ENCODE measurements around the gene ABHD15. TPM values are rescaled to one million over a fixed set of nuclear protein-coding genes. Genes with fewer than 3 reads are reported as not detected.

The ABHD15 gene
- total and polyA plus RNA-seq, 9 of the 15 experiments (the other 6 are each of a cell fraction or from before 2014, with no cell fraction given): 0.85 to 4.2 (median 2.1) TPM

GRCh38 chr17:29608986-29609385 lies 42.1 kb upstream of the ABHD15 start:
- Histone ChIP-seq H3K4me1 (replicated peaks in 1 of 2; ENCODE audit: control insufficient read depth in 2 of 2, insufficient read depth in 2 of 2, low read length in 2 of 2) (peaks cover 0 to 20% of the 10 kb centered on the region in 2 experiments; a peak in 2 of 5 replicates), H4K20me1 (replicated peaks; ENCODE audit: control insufficient read depth, insufficient read depth, low read length) (no peaks in the 10 kb centered on the region), H3K36me3 (ENCODE audit: control insufficient read depth, insufficient read depth, low read length) (peaks cover 3% of the 10 kb centered on the region; the same call in 1 of the 3 replicates), H3K4me2 (ENCODE audit: insufficient read depth, low read length) (no peak overlapping the region), H3K9ac (ENCODE audit: insufficient read depth in 1 of 2, low read depth in 2 of 2, low read length in 2 of 2) (peak overlapping the region in 1 of 2 experiments; percentile 59; a peak in 1 of 4 replicates), H3K9me1 (ENCODE audit: control insufficient read depth, insufficient read depth, low read length) (peaks cover 7% of the 10 kb centered on the region), H3K4me3 (no peak overlapping the region), H2AFZ (ENCODE audit: low read depth, low read length) (no peak overlapping the region), H3K9me3 (replicated peaks; ENCODE audit: control insufficient read depth, insufficient read depth, low read depth, low read length) (no peaks in the 10 kb centered on the region), H3K27ac (ENCODE audit: extremely low read depth, low read depth, low read length) (no peak overlapping the region), H3K27me3 (ENCODE audit: control insufficient read depth in 2 of 2, insufficient read depth in 2 of 2, low read length in 2 of 2) (no peaks in the 10 kb centered on the region), H3K79me2 (ENCODE audit: control insufficient read depth, insufficient read depth, low read length) (no peaks in the 10 kb centered on the region)
- ChIA-PET POLR2A (interaction anchor here (0.5 kb wide), 1 partner anchor 610 kb away, joined by 3 read pairs; no protein-coding TSS in a partner anchor), CTCF (ENCODE audit: low intra/inter-chr PET ratio) (no interaction called here)
- BruUV-seq (replicated peaks): no TSS peak
- FAIRE-seq: no peak
- TF ChIP-seq TFE3 (CRISPR knock-in tag; IDR thresholded peaks at IDR 0.05) (no peak), ZNF140 (CRISPR knock-in tag; IDR thresholded peaks at IDR 0.05) (no peak), MCM2 (IDR thresholded peaks at IDR 0.05; ENCODE audit: low read depth) (no peak), NR0B1 (IDR thresholded peaks at IDR 0.05; ENCODE audit: partially characterized antibody) (no peak), HDAC6 (IDR thresholded peaks at IDR 0.05; ENCODE audit: low read depth, low read length) (no peak), SMARCC2 (IDR thresholded peaks at IDR 0.05; ENCODE audit: low read depth) (no peak), ZFPM2 (CRISPR knock-in tag; IDR thresholded peaks at IDR 0.05) (no peak), SREBF1 (IDR thresholded peaks at IDR 0.05; ENCODE audit: borderline replicate concordance, low read depth, low read length) (no peak), ZNF583 (CRISPR knock-in tag; IDR thresholded peaks at IDR 0.05) (no peak), CBX5 (IDR thresholded peaks at IDR 0.05; ENCODE audit: borderline replicate concordance, low read depth) (no peak), NFE2L1 (tag; IDR thresholded peaks at IDR 0.05; ENCODE audit: borderline replicate concordance, low read depth) (no peak), ZNF740 (CRISPR knock-in tag; IDR thresholded peaks at IDR 0.05) (no peak), ZNF740 (tag; IDR thresholded peaks at IDR 0.05) (no peak), KAT8 (IDR thresholded peaks at IDR 0.05; ENCODE audit: low read depth) (no peak), ZNF347 (CRISPR knock-in tag; IDR thresholded peaks at IDR 0.05; ENCODE audit: low read depth) (no peak)
- intact Hi-C loops (cut with micrococcal nuclease): no loop called here
- in situ Hi-C loops (cut with MboI): no loop called here
- no peak for DNase-seq (ENCODE audit: extremely low read depth in 1 of 4, low spot score in 3 of 4)
- WGBS (ENCODE audit: insufficient coverage, low coverage, missing lambda C conversion rate): 83% methylated on average over 14 of the region's 15 CpGs
- ATAC-seq: no peak
